ENCODE data around the gene ARSG. TPM values are rescaled to one million over a fixed set of nuclear protein-coding genes. Genes with fewer than 3 reads are reported as not detected.

Gene ARSG
- total and polyA plus RNA-seq, 10 of the 15 experiments (the other 5 are each of a cell fraction or from before 2014, with no cell fraction given), result 2.9 to 13.5 (median 7.6) TPM

GRCh38 chr17:68291836-68292688 lies 767 bp downstream of the ARSG start (continued):
- TF ChIP-seq ZNF217 (IDR thresholded peaks at IDR 0.05) (no peak), SIN3A (IDR thresholded peaks at IDR 0.05; ENCODE audit: low read depth, low read length) (peak; percentile 63; the same call in 1 of the 2 replicates), SP1 (IDR thresholded peaks at IDR 0.05; ENCODE audit: low read depth, low read length) (no peak), MLLT1 (IDR thresholded peaks at IDR 0.05) (no peak; the same call in 1 of the 2 replicates), BRCA1 (IDR thresholded peaks at IDR 0.05; ENCODE audit: low read depth, low read length) (no peak), IRF5 (IDR thresholded peaks at IDR 0.05; ENCODE audit: borderline replicate concordance) (no peak), SREBF1 (IDR thresholded peaks at IDR 0.05; ENCODE audit: low read length) (no peak), MAX (IDR thresholded peaks at IDR 0.05; ENCODE audit: low read depth, low read length) (peak; percentile 34), NRF1 (conservative IDR thresholded peaks at IDR 0.05; ENCODE audit: low read depth, low read length) (peak; percentile 36; the same call in 1 of the 2 replicates), CTCF (IDR thresholded peaks at IDR 0.05 in 2 of 3, conservative IDR thresholded peaks at IDR 0.05 in 1 of 3; ENCODE audit: control insufficient read depth in 2 of 3, extremely low read depth in 1 of 3, insufficient read depth in 1 of 3, low read depth in 3 of 3, low read length in 3 of 3) (peak; percentile 0 to 24 (median 11); a peak in 2 of 6 replicates), ETV6 (conservative IDR thresholded peaks at IDR 0.05 in 1 of 2, IDR thresholded peaks at IDR 0.05 in 1 of 2; ENCODE audit: borderline replicate concordance in 1 of 2, low read depth in 1 of 2) (peak in 1 of 2 experiments; percentile 93; a peak in 2 of 4 replicates), SMC3 (IDR thresholded peaks at IDR 0.05; ENCODE audit: borderline replicate concordance, low read length) (peak; percentile 23; the same call in 1 of the 2 replicates), NBN (IDR thresholded peaks at IDR 0.05) (peak; percentile 65; the same call in 1 of the 2 replicates), KDM1A (IDR thresholded peaks at IDR 0.05; ENCODE audit: borderline replicate concordance) (no peak), GABPA (IDR thresholded peaks at IDR 0.05; ENCODE audit: low read depth) (peak; percentile 68; the same call in 1 of the 2 replicates), YBX1 (IDR thresholded peaks at IDR 0.05) (no peak), POU2F2 (IDR thresholded peaks at IDR 0.05; ENCODE audit: borderline replicate concordance, low read depth, low read length) (peak; percentile 51), WRNIP1 (IDR thresholded peaks at IDR 0.05; ENCODE audit: borderline replicate concordance, low read depth, low read length) (no peak), PML (IDR thresholded peaks at IDR 0.05; ENCODE audit: low read length) (peak; percentile 85), BMI1 (IDR thresholded peaks at IDR 0.05; ENCODE audit: borderline replicate concordance) (no peak), IRF3 (IDR thresholded peaks at IDR 0.05) (no peak), STAT1 (conservative IDR thresholded peaks at IDR 0.05) (no peak), CHD2 (IDR thresholded peaks at IDR 0.05; ENCODE audit: borderline replicate concordance, low read depth, low read length) (0 out of 2 replicates have a peak, but pooled peaks have one; percentile 40), CBFB (IDR thresholded peaks at IDR 0.05; ENCODE audit: low read depth) (peak; percentile 41; the same call in 1 of the 2 replicates), HDAC6 (IDR thresholded peaks at IDR 0.05; ENCODE audit: unreplicated experiment) (peak; percentile 51)
